ENCODE results near the gene CNIH2.

CNIH2 gene

GRCh38 chr11:66331542-66332370, 53.8 kb downstream of the CNIH2 start:
- TF ChIP-seq CTCF (IDR thresholded peaks at IDR 0.05) = no peak

- TF ChIP-seq CTCF (IDR thresholded peaks at IDR 0.05) = no peak
Observed at GRCh38 chr11:66332371-66333219, 54.6 kb downstream of the CNIH2 start.

- no peak for TF ChIP-seq CTCF (IDR thresholded peaks at IDR 0.05)
Observed at GRCh38 chr11:66333220-66333877, 55.4 kb downstream of the CNIH2 start.
